Measurements from ENCODE around the gene CACNA1C. TPM values are rescaled to one million over a fixed set of nuclear protein-coding genes. Genes with fewer than 3 reads are reported as not detected.

CACNA1C gene
- total and polyA plus RNA-seq, 10 of the 15 experiments (the other 5 are each of a cell fraction or from before 2014, with no cell fraction given), result under 0.01 to 0.15 (median 0.09) TPM; not detected in 5

DNA sequence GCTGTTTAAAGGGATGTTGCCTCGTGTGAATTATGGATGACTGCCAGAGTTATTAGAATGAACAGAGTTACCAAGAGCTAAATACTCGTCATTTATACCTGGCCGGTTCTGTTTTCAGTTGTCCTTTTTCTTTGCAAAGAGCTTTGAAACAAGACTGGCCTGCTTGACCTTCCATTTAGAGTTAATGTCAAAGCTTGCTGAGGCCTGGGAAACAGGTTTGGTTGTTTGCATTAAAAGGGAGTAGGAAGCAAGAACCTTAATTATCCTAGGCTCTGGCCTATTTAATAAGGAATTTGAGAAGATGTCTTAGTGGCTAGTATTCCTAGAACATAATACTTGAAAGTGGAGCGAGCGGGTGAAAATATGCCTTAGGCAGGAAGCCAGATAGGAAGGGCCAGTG is 233.3 kb downstream of the CACNA1C start:
- Histone ChIP-seq H3K79me2 (ENCODE audit: control insufficient read depth, insufficient read depth, low read length) (no peaks in the 10 kb centered on the region), H3K4me2 (ENCODE audit: control insufficient read depth, insufficient read depth) (no peak overlapping the region), H3K4me1 (ENCODE audit: control insufficient read depth, insufficient read depth, low read length) (no peaks in the 10 kb centered on the region), H3K36me3 (ENCODE audit: control insufficient read depth in 2 of 2, insufficient read depth in 2 of 2, low read length in 1 of 2) (no peaks in the 10 kb centered on the region), H3K9me3 (replicated peaks; ENCODE audit: control insufficient read depth, insufficient read depth, low read length) (peaks cover 2% of the 10 kb centered on the region; the same call in 1 of the 3 replicates), H3K9ac (ENCODE audit: control insufficient read depth, insufficient read depth, low read length) (no peak overlapping the region), H4K20me1 (ENCODE audit: control insufficient read depth, insufficient read depth) (no peaks in the 10 kb centered on the region), H2AFZ (ENCODE audit: control insufficient read depth, low read depth, low read length) (no peak overlapping the region), H3K4me3 (no peak overlapping the region), H3K27ac (ENCODE audit: control insufficient read depth, insufficient read depth) (no peak overlapping the region), H3K27me3 (replicated peaks in 1 of 2; ENCODE audit: control insufficient read depth in 2 of 2, insufficient read depth in 2 of 2, low read length in 1 of 2) (no peaks in the 10 kb centered on the region; a peak in 1 of 4 replicates)
- intact Hi-C loops (cut with micrococcal nuclease; ENCODE audit: unreplicated experiment) (loop anchor here (10.0 kb wide), 1 partner anchor 491 kb away; no protein-coding TSS in a partner anchor), in situ Hi-C loops (cut with MboI) (no loop called here)
- no peak for DNase-seq (ENCODE audit: low read depth, low spot score)
- ChIA-PET SMC1A (ENCODE audit: uncharacterized antibody, unreplicated experiment) (interaction anchor here (1.0 kb wide), 1 partner anchor 10 kb away, joined by 3 read pairs; no protein-coding TSS in a partner anchor), POLR2A (no interaction called here), RAD21 (ENCODE audit: unreplicated experiment) (interaction anchor here (0.9 kb wide), 1 partner anchor 10 kb away, joined by 3 read pairs; no protein-coding TSS in a partner anchor), CTCF (interaction anchor here (0.9 to 1.1 kb wide), 3 partner anchors 102 to 228 kb away, joined by 3 read pairs; no protein-coding TSS in a partner anchor)
- no peak for FAIRE-seq
- ATAC-seq, result no peak
- WGBS (ENCODE audit: insufficient coverage, insufficient replicate concordance, low lambda C conversion rate, missing lambda C conversion rate), result 69% methylated on average over 5 of the region's 5 CpGs
- no TSS peak for BruUV-seq (replicated peaks)
- TF ChIP-seq NFIC (IDR thresholded peaks at IDR 0.05; ENCODE audit: low read depth, low read length) (no peak), TARDBP (IDR thresholded peaks at IDR 0.05; ENCODE audit: borderline replicate concordance) (no peak), STAT3 (IDR thresholded peaks at IDR 0.05; ENCODE audit: low read depth, low read length) (no peak), FOXK2 (IDR thresholded peaks at IDR 0.05) (no peak)
- TF ChIP-seq, protein P1, sequence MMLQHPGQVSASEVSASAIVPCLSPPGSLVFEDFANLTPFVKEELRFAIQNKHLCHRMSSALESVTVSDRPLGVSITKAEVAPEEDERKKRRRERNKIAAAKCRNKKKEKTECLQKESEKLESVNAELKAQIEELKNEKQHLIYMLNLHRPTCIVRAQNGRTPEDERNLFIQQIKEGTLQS (IDR thresholded peaks at IDR 0.05; ENCODE audit: borderline replicate concordance, extremely low read depth, low read depth, low read length), result no peak
- TF ChIP-seq, protein P2, sequence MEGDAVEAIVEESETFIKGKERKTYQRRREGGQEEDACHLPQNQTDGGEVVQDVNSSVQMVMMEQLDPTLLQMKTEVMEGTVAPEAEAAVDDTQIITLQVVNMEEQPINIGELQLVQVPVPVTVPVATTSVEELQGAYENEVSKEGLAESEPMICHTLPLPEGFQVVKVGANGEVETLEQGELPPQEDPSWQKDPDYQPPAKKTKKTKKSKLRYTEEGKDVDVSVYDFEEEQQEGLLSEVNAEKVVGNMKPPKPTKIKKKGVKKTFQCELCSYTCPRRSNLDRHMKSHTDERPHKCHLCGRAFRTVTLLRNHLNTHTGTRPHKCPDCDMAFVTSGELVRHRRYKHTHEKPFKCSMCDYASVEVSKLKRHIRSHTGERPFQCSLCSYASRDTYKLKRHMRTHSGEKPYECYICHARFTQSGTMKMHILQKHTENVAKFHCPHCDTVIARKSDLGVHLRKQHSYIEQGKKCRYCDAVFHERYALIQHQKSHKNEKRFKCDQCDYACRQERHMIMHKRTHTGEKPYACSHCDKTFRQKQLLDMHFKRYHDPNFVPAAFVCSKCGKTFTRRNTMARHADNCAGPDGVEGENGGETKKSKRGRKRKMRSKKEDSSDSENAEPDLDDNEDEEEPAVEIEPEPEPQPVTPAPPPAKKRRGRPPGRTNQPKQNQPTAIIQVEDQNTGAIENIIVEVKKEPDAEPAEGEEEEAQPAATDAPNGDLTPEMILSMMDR (IDR thresholded peaks at IDR 0.05 in 2 of 3, conservative IDR thresholded peaks at IDR 0.05 in 1 of 3; ENCODE audit: control insufficient read depth in 2 of 3, extremely low read depth in 1 of 3, insufficient read depth in 1 of 3, low read depth in 3 of 3, low read length in 3 of 3), result no peak
- TF ChIP-seq, protein P3, sequence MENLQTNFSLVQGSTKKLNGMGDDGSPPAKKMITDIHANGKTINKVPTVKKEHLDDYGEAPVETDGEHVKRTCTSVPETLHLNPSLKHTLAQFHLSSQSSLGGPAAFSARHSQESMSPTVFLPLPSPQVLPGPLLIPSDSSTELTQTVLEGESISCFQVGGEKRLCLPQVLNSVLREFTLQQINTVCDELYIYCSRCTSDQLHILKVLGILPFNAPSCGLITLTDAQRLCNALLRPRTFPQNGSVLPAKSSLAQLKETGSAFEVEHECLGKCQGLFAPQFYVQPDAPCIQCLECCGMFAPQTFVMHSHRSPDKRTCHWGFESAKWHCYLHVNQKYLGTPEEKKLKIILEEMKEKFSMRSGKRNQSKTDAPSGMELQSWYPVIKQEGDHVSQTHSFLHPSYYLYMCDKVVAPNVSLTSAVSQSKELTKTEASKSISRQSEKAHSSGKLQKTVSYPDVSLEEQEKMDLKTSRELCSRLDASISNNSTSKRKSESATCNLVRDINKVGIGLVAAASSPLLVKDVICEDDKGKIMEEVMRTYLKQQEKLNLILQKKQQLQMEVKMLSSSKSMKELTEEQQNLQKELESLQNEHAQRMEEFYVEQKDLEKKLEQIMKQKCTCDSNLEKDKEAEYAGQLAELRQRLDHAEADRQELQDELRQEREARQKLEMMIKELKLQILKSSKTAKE (IDR thresholded peaks at IDR 0.05; ENCODE audit: low read depth, poor library complexity, severe bottlenecking), result no peak
- TF ChIP-seq, protein P4, sequence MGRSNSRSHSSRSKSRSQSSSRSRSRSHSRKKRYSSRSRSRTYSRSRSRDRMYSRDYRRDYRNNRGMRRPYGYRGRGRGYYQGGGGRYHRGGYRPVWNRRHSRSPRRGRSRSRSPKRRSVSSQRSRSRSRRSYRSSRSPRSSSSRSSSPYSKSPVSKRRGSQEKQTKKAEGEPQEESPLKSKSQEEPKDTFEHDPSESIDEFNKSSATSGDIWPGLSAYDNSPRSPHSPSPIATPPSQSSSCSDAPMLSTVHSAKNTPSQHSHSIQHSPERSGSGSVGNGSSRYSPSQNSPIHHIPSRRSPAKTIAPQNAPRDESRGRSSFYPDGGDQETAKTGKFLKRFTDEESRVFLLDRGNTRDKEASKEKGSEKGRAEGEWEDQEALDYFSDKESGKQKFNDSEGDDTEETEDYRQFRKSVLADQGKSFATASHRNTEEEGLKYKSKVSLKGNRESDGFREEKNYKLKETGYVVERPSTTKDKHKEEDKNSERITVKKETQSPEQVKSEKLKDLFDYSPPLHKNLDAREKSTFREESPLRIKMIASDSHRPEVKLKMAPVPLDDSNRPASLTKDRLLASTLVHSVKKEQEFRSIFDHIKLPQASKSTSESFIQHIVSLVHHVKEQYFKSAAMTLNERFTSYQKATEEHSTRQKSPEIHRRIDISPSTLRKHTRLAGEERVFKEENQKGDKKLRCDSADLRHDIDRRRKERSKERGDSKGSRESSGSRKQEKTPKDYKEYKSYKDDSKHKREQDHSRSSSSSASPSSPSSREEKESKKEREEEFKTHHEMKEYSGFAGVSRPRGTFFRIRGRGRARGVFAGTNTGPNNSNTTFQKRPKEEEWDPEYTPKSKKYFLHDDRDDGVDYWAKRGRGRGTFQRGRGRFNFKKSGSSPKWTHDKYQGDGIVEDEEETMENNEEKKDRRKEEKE (IDR thresholded peaks at IDR 0.05), result no peak
- TF ChIP-seq, protein P5, sequence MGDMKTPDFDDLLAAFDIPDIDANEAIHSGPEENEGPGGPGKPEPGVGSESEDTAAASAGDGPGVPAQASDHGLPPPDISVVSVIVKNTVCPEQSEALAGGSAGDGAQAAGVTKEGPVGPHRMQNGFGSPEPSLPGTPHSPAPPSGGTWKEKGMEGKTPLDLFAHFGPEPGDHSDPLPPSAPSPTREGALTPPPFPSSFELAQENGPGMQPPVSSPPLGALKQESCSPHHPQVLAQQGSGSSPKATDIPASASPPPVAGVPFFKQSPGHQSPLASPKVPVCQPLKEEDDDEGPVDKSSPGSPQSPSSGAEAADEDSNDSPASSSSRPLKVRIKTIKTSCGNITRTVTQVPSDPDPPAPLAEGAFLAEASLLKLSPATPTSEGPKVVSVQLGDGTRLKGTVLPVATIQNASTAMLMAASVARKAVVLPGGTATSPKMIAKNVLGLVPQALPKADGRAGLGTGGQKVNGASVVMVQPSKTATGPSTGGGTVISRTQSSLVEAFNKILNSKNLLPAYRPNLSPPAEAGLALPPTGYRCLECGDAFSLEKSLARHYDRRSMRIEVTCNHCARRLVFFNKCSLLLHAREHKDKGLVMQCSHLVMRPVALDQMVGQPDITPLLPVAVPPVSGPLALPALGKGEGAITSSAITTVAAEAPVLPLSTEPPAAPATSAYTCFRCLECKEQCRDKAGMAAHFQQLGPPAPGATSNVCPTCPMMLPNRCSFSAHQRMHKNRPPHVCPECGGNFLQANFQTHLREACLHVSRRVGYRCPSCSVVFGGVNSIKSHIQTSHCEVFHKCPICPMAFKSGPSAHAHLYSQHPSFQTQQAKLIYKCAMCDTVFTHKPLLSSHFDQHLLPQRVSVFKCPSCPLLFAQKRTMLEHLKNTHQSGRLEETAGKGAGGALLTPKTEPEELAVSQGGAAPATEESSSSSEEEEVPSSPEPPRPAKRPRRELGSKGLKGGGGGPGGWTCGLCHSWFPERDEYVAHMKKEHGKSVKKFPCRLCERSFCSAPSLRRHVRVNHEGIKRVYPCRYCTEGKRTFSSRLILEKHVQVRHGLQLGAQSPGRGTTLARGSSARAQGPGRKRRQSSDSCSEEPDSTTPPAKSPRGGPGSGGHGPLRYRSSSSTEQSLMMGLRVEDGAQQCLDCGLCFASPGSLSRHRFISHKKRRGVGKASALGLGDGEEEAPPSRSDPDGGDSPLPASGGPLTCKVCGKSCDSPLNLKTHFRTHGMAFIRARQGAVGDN (IDR thresholded peaks at IDR 0.05), result no peak
- TF ChIP-seq, protein P6, sequence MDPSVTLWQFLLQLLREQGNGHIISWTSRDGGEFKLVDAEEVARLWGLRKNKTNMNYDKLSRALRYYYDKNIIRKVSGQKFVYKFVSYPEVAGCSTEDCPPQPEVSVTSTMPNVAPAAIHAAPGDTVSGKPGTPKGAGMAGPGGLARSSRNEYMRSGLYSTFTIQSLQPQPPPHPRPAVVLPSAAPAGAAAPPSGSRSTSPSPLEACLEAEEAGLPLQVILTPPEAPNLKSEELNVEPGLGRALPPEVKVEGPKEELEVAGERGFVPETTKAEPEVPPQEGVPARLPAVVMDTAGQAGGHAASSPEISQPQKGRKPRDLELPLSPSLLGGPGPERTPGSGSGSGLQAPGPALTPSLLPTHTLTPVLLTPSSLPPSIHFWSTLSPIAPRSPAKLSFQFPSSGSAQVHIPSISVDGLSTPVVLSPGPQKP (IDR thresholded peaks at IDR 0.05; ENCODE audit: low read depth, low read length), result no peak

Data from GM12878 (cell line).